Myocyte (in vitro differentiated cells): ENCODE data around the gene PRAMEF5. TPM values are rescaled to one million over a fixed set of nuclear protein-coding genes. Genes with fewer than 3 reads are reported as not detected.
"Not testable (repeated sequence)": the region's sequence is repeated elsewhere in the genome, so short reads cannot be mapped to it uniquely, and the experiment has no call there.

Experiments used
- DNase-seq: peaks from one replicate; pipeline ENCODE4 v3.0.0-alpha.2; 2012; ENCODE audit warnings: low read depth
- total RNA-seq: library from RNA; depleted of rRNA; stranded (reverse); fragments of >200 nt; gene quantifications from 2 replicates; pipeline ENCODE4 v1.2.3, GENCODE V29; 2014

PRAMEF5 gene
- total RNA-seq, 1 donor from 2014 or later = not detected

GRCh38 chr1:13265124-13265523 lies 11.1 kb downstream of the PRAMEF5 start:
- not testable (repeated sequence) for DNase-seq

DNA sequence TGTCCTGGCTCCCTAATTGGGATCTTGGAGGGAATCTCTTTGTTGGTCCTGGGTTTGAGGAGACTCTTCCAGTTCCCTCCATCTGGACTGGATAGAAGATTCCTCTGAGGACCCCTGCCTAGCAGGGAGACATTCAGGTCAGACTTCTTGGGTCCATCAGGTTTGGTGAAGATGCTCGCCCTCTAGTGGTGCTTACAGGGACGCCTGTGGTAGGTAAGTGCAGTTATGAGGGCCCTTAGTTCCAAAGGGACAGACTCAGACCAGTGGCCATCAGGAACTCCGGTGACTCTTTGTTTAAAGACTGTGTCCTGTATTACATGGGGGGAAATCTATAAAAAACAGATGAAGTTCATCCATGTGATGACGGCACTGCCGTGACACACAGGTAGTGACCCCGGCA lies 23.0 kb downstream of the PRAMEF5 start:
- not testable (repeated sequence) for DNase-seq

GRCh38 chr1:13279617-13280016 lies 25.6 kb downstream of the PRAMEF5 start:
- DNase-seq = not testable (repeated sequence)

DNA sequence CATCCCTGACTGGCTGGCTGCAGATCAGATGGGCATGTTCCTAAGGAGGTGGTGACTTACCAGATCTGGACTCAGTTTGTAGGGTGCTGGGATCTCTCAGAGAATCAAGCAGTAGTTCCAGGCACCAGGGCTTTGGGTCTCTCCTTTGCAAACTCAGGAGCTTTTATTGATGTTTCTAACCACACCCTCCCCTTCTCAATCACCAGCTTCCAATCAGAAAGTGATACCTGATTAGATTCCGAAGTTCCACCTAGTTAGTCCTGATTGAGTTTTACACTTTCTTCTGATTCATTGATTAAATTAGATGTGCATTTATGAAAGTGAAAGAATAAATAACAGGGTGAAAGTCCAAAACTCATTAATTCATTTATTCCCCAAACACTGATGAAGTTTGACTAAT lies 31.0 kb downstream of the PRAMEF5 start, which contains the start of gene PRAMEF8:
TSS of gene PRAMEF8 (minus strand) at position 101 of the 400 bp plus-strand sequence. CDS start 1,046 bp downstream, outside the sequence.
- DNase-seq = not testable (repeated sequence)

- not testable (repeated sequence) for DNase-seq
Measured at GRCh38 chr1:13289030-13289429, 35.0 kb downstream of the PRAMEF5 start.

GRCh38 chr1:13297216-13297931 lies 43.4 kb downstream of the PRAMEF5 start:
- DNase-seq = not testable (repeated sequence)

DNA sequence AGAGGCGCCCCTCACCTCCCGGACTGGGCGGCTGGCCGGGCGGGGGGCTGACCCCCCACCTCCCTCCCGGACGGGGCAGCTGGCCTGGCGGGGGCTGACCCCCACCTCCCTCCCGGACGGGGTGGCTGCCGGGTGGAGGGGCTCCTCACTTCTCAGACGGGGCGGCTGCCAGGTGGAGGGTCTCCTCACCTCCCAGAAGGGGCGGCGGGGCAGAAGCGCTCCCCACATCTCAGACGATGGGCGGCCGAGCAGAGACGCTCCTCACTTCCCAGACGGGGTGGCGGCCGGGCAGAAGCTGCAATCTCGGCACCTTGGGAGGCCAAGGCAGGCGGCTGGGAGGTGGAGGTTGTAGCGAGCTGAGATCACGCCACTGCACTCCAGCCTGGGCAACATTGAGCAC lies 44.7 kb downstream of the PRAMEF5 start:
- not testable (repeated sequence) for DNase-seq

- DNase-seq = not testable (repeated sequence)
Measured at GRCh38 chr1:13302197-13302596, 48.2 kb downstream of the PRAMEF5 start.

GRCh38 chr1:13303239-13303638 lies 49.2 kb downstream of the PRAMEF5 start, which contains the start of gene PRAMEF33:
PRAMEF33 (plus strand) TSS chr1:13303539; CDS start chr1:13305955, 2,416 bp downstream.
- not testable (repeated sequence) for DNase-seq

Other genes with a start within 250 kb of the PRAMEF5 start
- not detected in 2 replicates for gene PRAMEF27, start 197.6 kb upstream of the PRAMEF5 start, total RNA-seq
- gene HNRNPCL3, start 193.4 kb upstream of the PRAMEF5 start, total RNA-seq = not detected in 2 replicates
- not detected in 2 replicates for gene PRAMEF25, start 183.4 kb upstream of the PRAMEF5 start, total RNA-seq
- not detected in 2 replicates for gene HNRNPCL2, start 137.3 kb upstream of the PRAMEF5 start, total RNA-seq
- not detected in 2 replicates for gene PRAMEF26, start 98.2 kb upstream of the PRAMEF5 start, total RNA-seq
- not detected in 2 replicates for gene HNRNPCL4, start 88.6 kb upstream of the PRAMEF5 start, total RNA-seq
- gene PRAMEF9, start 82.3 kb upstream of the PRAMEF5 start, total RNA-seq = not detected in 2 replicates
- not detected in 2 replicates for gene PRAMEF13, start 52.8 kb upstream of the PRAMEF5 start, total RNA-seq
- gene PRAMEF18, start 28.0 kb upstream of the PRAMEF5 start, total RNA-seq = not detected in 2 replicates
- gene PRAMEF8, start 30.9 kb downstream of the PRAMEF5 start, total RNA-seq = not detected in 2 replicates
- not detected in 2 replicates for gene PRAMEF33, start 49.3 kb downstream of the PRAMEF5 start, total RNA-seq
- gene PRAMEF15, start 61.4 kb downstream of the PRAMEF5 start, total RNA-seq = not detected in 2 replicates
- not detected in 2 replicates for gene PRAMEF14, start 92.9 kb downstream of the PRAMEF5 start, total RNA-seq
- not detected in 2 replicates for gene PRAMEF19, start 117.7 kb downstream of the PRAMEF5 start, total RNA-seq
- gene PRAMEF17, start 135.4 kb downstream of the PRAMEF5 start, total RNA-seq = not detected in 2 replicates
- gene PRAMEF20, start 156.3 kb downstream of the PRAMEF5 start, total RNA-seq = not detected in 2 replicates